CD4-positive, alpha-beta memory T cell (primary cell): ENCODE results near the gene RAB35. TPM values are rescaled to one million over a fixed set of nuclear protein-coding genes. Genes with fewer than 3 reads are reported as not detected.

Experiments used
- CTCF ChIA-PET: fragments of 350-600 bp; sonication (Branson Sonifier 250); formaldehyde crosslinking; loops from one replicate; lab custom pipeline; 2021; ENCODE audit warnings: inconsistent platforms; ENCODE audit not compliant: partially characterized antibody; lab: Charles Lee
- POLR2A ChIA-PET: fragments of 350-600 bp; sonication (Branson Sonifier 250); formaldehyde crosslinking; loops from one replicate; lab custom pipeline; 2021; ENCODE audit not compliant: partially characterized antibody; lab: Charles Lee
- DNase-seq, 5 donors: peaks; one replicate each; pipeline versions ENCODE4 v3.0.0 to v3.0.0-alpha.2; 2020 to 2022; ENCODE audit warnings: mixed read lengths in 1 of 5
- H3K27ac ChIP-seq: one replicate; pipeline ENCODE4 v1.7.0; 2013; ENCODE audit warnings: low read depth, low read length
- H3K27me3 ChIP-seq: 2 replicates; pipeline ENCODE4 v1.7.0; 2013; ENCODE audit warnings: mild to moderate bottlenecking, low read length, moderate library complexity; ENCODE audit not compliant: insufficient read depth
- H3K36me3 ChIP-seq: 2 replicates; pipeline ENCODE4 v1.7.0; 2013; ENCODE audit warnings: mild to moderate bottlenecking, low read length, moderate library complexity; ENCODE audit not compliant: insufficient read depth
- H3K4me1 ChIP-seq: 2 replicates; pipeline ENCODE4 v1.7.0; 2013; ENCODE audit warnings: mild to moderate bottlenecking, low read length, moderate library complexity; ENCODE audit not compliant: insufficient read depth
- H3K4me3 ChIP-seq, 2 donors: one replicate each; pipeline ENCODE4 v1.7.0; 2013; ENCODE audit warnings: low read length in 2 of 2, mild to moderate bottlenecking in 1 of 2
- H3K9me3 ChIP-seq, 2 donors: one replicate each; pipeline ENCODE4 v1.7.0; 2013; ENCODE audit warnings: low read length in 2 of 2, control low read depth in 1 of 2; ENCODE audit not compliant: control insufficient read depth in 1 of 2
- H3K27ac Mint-ChIP-seq, 7 donors: one replicate each; pipeline ENCODE4 v1.8.0; 2020 to 2021; ENCODE audit warnings: mixed read lengths in 7 of 7, mild to moderate bottlenecking in 6 of 7, inconsistent platforms in 3 of 7, moderate library complexity in 3 of 7
- H3K27me3 Mint-ChIP-seq, 2 donors: one replicate each; pipeline ENCODE4 v1.8.0; 2020 to 2021; ENCODE audit warnings: mixed read lengths in 2 of 2
- H3K36me3 Mint-ChIP-seq, 2 donors: one replicate each; pipeline ENCODE4 v1.8.0; 2020 to 2021; ENCODE audit warnings: mixed read lengths in 2 of 2, inconsistent platforms in 1 of 2, mild to moderate bottlenecking in 1 of 2
- H3K4me1 Mint-ChIP-seq, 4 donors: one replicate each; pipeline ENCODE4 v1.8.0; 2020 to 2021; ENCODE audit warnings: mixed read lengths in 4 of 4, mild to moderate bottlenecking in 1 of 4
- H3K4me3 Mint-ChIP-seq, 8 donors: one replicate each; pipeline ENCODE4 v1.8.0; 2020 to 2021; ENCODE audit warnings: mixed read lengths in 8 of 8, mild to moderate bottlenecking in 7 of 8, moderate library complexity in 6 of 8, inconsistent platforms in 3 of 8
- H3K9me3 Mint-ChIP-seq, 8 donors: one replicate each; pipeline ENCODE4 v1.8.0; 2020 to 2021; ENCODE audit warnings: mixed read lengths in 8 of 8, mild to moderate bottlenecking in 5 of 8, inconsistent platforms in 3 of 8, moderate library complexity in 1 of 8
- intact Hi-C: fragments of 100-400 bp; cut with micrococcal nuclease; formaldehyde crosslinking; loops from one replicate; pipeline ENCODE4 v1.15.1; 2023
- polyA plus RNA-seq, 2 donors: library from polyadenylated mRNA; unstranded; fragments of 300-500 nt; fragmentation: Illumina TruSeq; gene quantifications; one replicate each; pipeline ENCODE4 v1.2.3, GENCODE V29; 2021
- total RNA-seq, 2 experiments: library from RNA; stranded (reverse); gene quantifications; one replicate each; pipeline ENCODE4 v1.2.3, GENCODE V29; 2021

Gene RAB35
- total and polyA plus RNA-seq, 4 experiments from 2014 or later, result 12.4 to 71.3 (median 45.4) TPM

GRCh38 chr12:120079411-120080400, 36.8 kb downstream of the RAB35 start:
- Histone ChIP-seq H3K4me1 (peaks cover 13% of the 10 kb centered on the region), H3K36me3 (no peaks in the 10 kb centered on the region), H3K27ac (no peak overlapping the region), H3K27me3 (no peaks in the 10 kb centered on the region), H3K4me3 (no peak overlapping the region), H3K9me3 (no peaks in the 10 kb centered on the region)
- Mint-ChIP-seq H3K27me3 (no peaks in the 10 kb centered on the region), H3K9me3 (peaks cover 0 to 2% (median 0%) of the 10 kb centered on the region in 8 donors), H3K4me1 (peaks cover 9 to 19% (median 10%) of the 10 kb centered on the region in 4 donors), H3K4me3 (no peak overlapping the region), H3K36me3 (peaks cover 13 to 28% of the 10 kb centered on the region in 2 donors), H3K27ac (peak overlapping the region in 6 of 7 donors; percentile 37 to 72 (median 62))
- ChIA-PET POLR2A (interaction anchor here (0.9 to 1.6 kb wide), 4 partner anchors 89 to 91 kb away, joined by 3 to 6 read pairs (median 6); partner anchors contain the start of gene BICDL1), CTCF (interaction anchor here (0.9 to 1.3 kb wide), 4 partner anchors 9 to 91 kb away, joined by 3 to 5 read pairs (median 3); no protein-coding TSS in a partner anchor)
- no peak for DNase-seq
- intact Hi-C loops, result no loop called here

DNA sequence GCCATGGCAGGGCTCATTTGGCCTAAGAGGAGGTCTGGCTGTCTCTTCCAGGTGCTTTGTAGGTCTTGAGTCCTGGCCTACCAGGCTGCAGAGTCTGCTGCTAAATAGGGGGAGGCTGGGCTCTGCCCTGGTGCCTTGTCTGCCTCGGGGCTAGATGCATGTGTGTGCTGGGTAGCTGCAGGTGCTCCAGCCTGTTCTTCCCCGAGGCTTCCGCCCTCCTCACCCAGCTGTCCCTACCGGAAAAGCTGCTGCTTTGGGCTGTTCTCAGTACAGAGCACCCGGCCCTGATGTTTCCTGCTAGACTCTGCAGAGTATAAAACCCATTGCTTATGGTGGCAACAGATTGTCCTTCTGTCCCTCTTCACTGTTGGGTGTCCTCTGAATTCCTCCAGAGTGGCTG, 37.7 kb downstream of the RAB35 start:
- Mint-ChIP-seq H3K27ac (peak overlapping the region in 6 of 7 donors; percentile 59 to 84 (median 72)), H3K9me3 (peaks cover 0 to 2% (median 0%) of the 10 kb centered on the region in 8 donors), H3K4me1 (peaks cover 15 to 24% (median 16%) of the 10 kb centered on the region in 4 donors), H3K4me3 (peak overlapping the region in 1 of 8 donors; percentile 10), H3K36me3 (peaks cover 12 to 31% of the 10 kb centered on the region in 2 donors), H3K27me3 (no peaks in the 10 kb centered on the region)
- Histone ChIP-seq H3K27ac (no peak overlapping the region), H3K36me3 (no peaks in the 10 kb centered on the region), H3K4me3 (no peak overlapping the region), H3K9me3 (no peaks in the 10 kb centered on the region), H3K27me3 (no peaks in the 10 kb centered on the region), H3K4me1 (peaks cover 20% of the 10 kb centered on the region)
- ChIA-PET CTCF (interaction anchor here (0.9 to 1.4 kb wide), 5 partner anchors 8 to 90 kb away, joined by 3 to 5 read pairs (median 3); no protein-coding TSS in a partner anchor), POLR2A (interaction anchor here (1.4 to 1.6 kb wide), 2 partner anchors 89 to 90 kb away, joined by 6 read pairs; partner anchors contain the start of gene BICDL1)
- no peak for DNase-seq
- intact Hi-C loops, result no loop called here

DNA sequence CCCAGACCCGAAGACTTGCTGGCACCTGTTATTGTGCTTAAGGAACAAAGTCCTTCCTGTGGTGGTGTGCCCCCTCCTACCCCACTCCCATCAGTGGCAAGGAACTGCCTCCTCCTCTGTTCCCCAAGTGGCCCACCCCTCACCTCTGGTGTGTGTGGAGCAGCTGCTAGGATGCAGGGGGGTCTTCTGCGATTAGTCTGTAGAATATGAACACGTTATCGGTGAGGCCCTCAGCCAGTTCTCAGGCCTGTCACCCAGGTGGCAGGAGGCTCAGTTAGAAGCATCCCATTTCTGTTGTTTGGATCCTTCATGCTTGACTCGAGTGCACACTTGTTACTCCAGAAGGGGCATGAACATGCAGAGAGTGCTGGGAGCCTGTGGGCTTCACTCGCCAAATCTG, 39.3 kb downstream of the RAB35 start:
- H3K36me3 ChIP-seq, result peaks cover 7% of the 10 kb centered on the region
- Mint-ChIP-seq H3K9me3 (no peaks in the 10 kb centered on the region), H3K27ac (no peak overlapping the region), H3K36me3 (peaks cover 26 to 39% of the 10 kb centered on the region in 2 donors), H3K4me3 (no peak overlapping the region), H3K27me3 (no peaks in the 10 kb centered on the region), H3K4me1 (peaks cover 17 to 24% (median 17%) of the 10 kb centered on the region in 4 donors)
- CTCF ChIA-PET, result no interaction called here
- DNase-seq, result no peak
- no peaks in the 10 kb centered on the region for H3K9me3 ChIP-seq
- H3K4me3 ChIP-seq, result no peak overlapping the region
- peaks cover 20% of the 10 kb centered on the region for H3K4me1 ChIP-seq
- no peak overlapping the region for H3K27ac ChIP-seq
- intact Hi-C loops, result no loop called here
- POLR2A ChIA-PET, result no interaction called here
- H3K27me3 ChIP-seq, result no peaks in the 10 kb centered on the region

DNA sequence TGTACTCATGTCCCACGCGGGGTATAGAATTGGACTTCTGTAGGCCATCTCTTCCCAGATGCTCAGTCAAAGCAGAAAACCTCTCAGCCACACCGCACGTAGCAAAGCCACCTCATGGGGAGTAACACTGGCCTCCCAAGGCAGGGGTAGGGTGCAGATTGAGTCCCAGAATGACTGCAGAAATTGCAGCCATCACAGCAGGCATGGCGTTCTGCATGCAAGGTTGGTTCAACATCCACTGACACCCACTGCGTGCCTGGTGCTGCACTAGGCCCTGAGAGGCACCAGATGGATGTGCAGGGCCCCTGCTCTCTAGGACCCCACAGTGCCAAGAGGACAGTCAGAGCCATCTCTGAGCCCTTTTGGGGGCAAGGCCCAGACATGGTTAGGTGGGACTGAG, 39.9 kb downstream of the RAB35 start:
- H3K36me3 ChIP-seq, result peaks cover 10% of the 10 kb centered on the region
- no peaks in the 10 kb centered on the region for H3K27me3 Mint-ChIP-seq
- DNase-seq, result no peak
- H3K27me3 ChIP-seq, result no peaks in the 10 kb centered on the region
- CTCF ChIA-PET, result no interaction called here
- POLR2A ChIA-PET, result interaction anchor here (1.5 kb wide), 1 partner anchor 41 kb away, joined by 3 read pairs; the partner anchor contains the start of gene RAB35
- H3K9me3 ChIP-seq, result no peaks in the 10 kb centered on the region
- H3K27ac Mint-ChIP-seq, result no peak overlapping the region
- H3K9me3 Mint-ChIP-seq, result no peaks in the 10 kb centered on the region
- H3K36me3 Mint-ChIP-seq, result peaks cover 29 to 39% of the 10 kb centered on the region in 2 donors
- H3K4me1 ChIP-seq, result peaks cover 20% of the 10 kb centered on the region
- intact Hi-C loops, result no loop called here
- no peak overlapping the region for H3K27ac ChIP-seq
- H3K4me1 Mint-ChIP-seq, result peaks cover 17 to 24% (median 17%) of the 10 kb centered on the region in 4 donors
- H3K4me3 ChIP-seq, result no peak overlapping the region
- H3K4me3 Mint-ChIP-seq, result no peak overlapping the region

- peaks cover 20% of the 10 kb centered on the region for H3K4me1 ChIP-seq
- peak overlapping the region; percentile 29 for H3K27ac ChIP-seq
- H3K27ac Mint-ChIP-seq, result peak overlapping the region; percentile 80 to 93 (median 87)
- ChIA-PET POLR2A (interaction anchor here (0.8 to 1.6 kb wide), 6 partner anchors 12 to 88 kb away, joined by 3 to 6 read pairs (median 5); partner anchors contain the start of genes BICDL1 and RAB35), CTCF (interaction anchor here (1.2 to 1.3 kb wide), 2 partner anchors 12 to 86 kb away, joined by 5 to 6 read pairs; partner anchors contain the start of gene BICDL1)
- H3K4me1 Mint-ChIP-seq, result peaks cover 17 to 24% (median 17%) of the 10 kb centered on the region in 4 donors
- no peaks in the 10 kb centered on the region for H3K9me3 ChIP-seq
- H3K36me3 Mint-ChIP-seq, result peaks cover 27 to 45% of the 10 kb centered on the region in 2 donors
- H3K4me3 ChIP-seq, result no peak overlapping the region
- H3K27me3 Mint-ChIP-seq, result no peaks in the 10 kb centered on the region
- no peaks in the 10 kb centered on the region for H3K27me3 ChIP-seq
- peak in 1 of 5 donors; percentile 14 for DNase-seq
- H3K9me3 Mint-ChIP-seq, result no peaks in the 10 kb centered on the region
- peak overlapping the region; percentile 19 to 74 (median 34) for H3K4me3 Mint-ChIP-seq
- peaks cover 13% of the 10 kb centered on the region for H3K36me3 ChIP-seq
- intact Hi-C loops, result no loop called here
Observed at GRCh38 chr12:120075034-120075616, 41.4 kb downstream of the RAB35 start.

- Histone ChIP-seq H3K27ac (no peak overlapping the region), H3K4me3 (no peak overlapping the region), H3K4me1 (peaks cover 20% of the 10 kb centered on the region), H3K9me3 (no peaks in the 10 kb centered on the region), H3K27me3 (no peaks in the 10 kb centered on the region), H3K36me3 (peaks cover 13% of the 10 kb centered on the region)
- Mint-ChIP-seq H3K27ac (peak overlapping the region in 1 of 7 donors; percentile 53), H3K9me3 (no peaks in the 10 kb centered on the region), H3K4me1 (peaks cover 11 to 13% (median 13%) of the 10 kb centered on the region in 4 donors), H3K4me3 (no peak overlapping the region), H3K27me3 (no peaks in the 10 kb centered on the region), H3K36me3 (peaks cover 23 to 44% of the 10 kb centered on the region in 2 donors)
- no peak for DNase-seq
- intact Hi-C loops, result no loop called here
- POLR2A ChIA-PET, result interaction anchor here (1.5 kb wide), 1 partner anchor 84 kb away, joined by 4 read pairs; the partner anchor contains the start of gene BICDL1
- CTCF ChIA-PET, result interaction anchor here (1.2 to 2.0 kb wide), 2 partner anchors 15 to 65 kb away, joined by 4 read pairs; no protein-coding TSS in a partner anchor
Observed at GRCh38 chr12:120072472-120073249, 43.9 kb downstream of the RAB35 start.
